Measurements from ENCODE around the gene KIF13A.

DNA sequence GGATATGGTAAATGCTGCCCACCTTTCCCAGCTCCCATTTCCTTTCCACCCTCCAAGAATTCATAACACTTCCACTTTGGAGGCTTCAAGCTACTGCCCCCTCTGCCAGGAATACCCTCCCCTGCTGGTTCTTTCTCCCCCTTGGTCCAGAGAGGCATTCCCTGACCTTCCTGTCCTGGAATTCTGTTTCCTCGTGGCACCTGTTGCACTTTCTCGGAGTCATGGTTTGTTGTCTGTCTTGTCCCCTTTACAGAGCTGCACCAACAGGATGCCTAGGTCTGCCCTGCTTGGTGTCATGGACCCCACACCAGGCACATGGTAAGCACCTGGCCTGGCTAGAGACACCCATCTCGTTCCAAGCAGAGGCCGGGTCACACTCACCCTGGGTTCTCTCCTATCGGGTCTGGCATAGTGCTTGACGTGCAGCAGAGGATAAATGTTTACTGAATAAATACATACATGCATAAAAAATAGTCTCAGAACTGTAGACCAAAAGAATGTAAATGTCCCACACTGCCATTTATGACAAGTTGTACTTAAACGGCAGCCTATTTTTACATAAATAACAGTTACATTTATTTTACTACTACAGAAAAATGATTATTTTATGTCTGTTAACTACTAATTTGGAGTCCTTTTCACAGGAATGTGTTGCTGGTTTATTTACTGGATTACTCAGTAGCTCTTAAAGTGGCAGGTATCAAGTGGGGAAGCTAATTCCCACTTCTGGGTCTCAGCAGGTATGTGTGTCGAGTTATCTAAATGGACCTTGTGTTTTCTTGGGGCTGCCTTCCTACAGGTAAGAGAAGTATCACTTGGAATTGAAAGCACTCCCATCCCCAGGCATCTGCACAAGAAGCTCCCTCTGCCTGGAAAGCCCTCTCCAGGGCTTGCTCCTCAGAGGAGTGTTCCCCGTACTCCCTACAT, 69.3 kb downstream of the KIF13A start:
- TF ChIP-seq POLR2A (IDR thresholded peaks at IDR 0.05) (no peak), POLR2AphosphoS5 (IDR thresholded peaks at IDR 0.05) (no peak)
- TF ChIP-seq, protein P1, sequence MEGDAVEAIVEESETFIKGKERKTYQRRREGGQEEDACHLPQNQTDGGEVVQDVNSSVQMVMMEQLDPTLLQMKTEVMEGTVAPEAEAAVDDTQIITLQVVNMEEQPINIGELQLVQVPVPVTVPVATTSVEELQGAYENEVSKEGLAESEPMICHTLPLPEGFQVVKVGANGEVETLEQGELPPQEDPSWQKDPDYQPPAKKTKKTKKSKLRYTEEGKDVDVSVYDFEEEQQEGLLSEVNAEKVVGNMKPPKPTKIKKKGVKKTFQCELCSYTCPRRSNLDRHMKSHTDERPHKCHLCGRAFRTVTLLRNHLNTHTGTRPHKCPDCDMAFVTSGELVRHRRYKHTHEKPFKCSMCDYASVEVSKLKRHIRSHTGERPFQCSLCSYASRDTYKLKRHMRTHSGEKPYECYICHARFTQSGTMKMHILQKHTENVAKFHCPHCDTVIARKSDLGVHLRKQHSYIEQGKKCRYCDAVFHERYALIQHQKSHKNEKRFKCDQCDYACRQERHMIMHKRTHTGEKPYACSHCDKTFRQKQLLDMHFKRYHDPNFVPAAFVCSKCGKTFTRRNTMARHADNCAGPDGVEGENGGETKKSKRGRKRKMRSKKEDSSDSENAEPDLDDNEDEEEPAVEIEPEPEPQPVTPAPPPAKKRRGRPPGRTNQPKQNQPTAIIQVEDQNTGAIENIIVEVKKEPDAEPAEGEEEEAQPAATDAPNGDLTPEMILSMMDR (IDR thresholded peaks at IDR 0.05 in 8 of 11, conservative IDR thresholded peaks at IDR 0.05 in 3 of 11): no peak

All from spleen (tissue), 7 donors.